Measurements from ENCODE around the gene SLTM. TPM values are rescaled to one million over a fixed set of nuclear protein-coding genes. Genes with fewer than 3 reads are reported as not detected.
"Not testable (repeated sequence)": the region's sequence is repeated elsewhere in the genome, so short reads cannot be mapped to it uniquely, and the experiment has no call there.

Gene SLTM
- polyA plus RNA-seq, 3 donors: 26.5 to 105 (median 34.3) TPM

DNA sequence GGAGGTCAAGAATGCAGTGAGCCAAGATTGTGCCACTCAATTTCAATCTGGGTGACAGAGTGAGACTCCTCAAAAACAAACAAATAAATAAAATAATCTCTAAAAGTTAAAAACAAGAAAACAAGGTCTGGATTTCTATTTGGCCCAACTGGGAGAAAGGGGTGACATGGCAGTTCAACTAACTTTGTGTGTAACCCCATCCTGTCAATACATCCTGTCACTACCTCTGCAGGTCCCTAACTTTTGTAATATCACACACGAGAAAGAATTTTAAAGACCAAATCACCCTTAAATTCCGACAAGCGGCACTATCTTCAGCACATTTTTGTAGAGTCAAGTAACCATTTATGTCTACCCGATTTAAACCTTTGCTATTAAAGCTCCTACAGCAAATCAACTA is 10.2 kb downstream of the SLTM start:
- no peaks in the 10 kb centered on the region for H3K9me3 Mint-ChIP-seq
- H3K36me3 ChIP-seq (replicated peaks in 1 of 2; ENCODE audit: control insufficient read depth in 1 of 2, insufficient read depth in 2 of 2, low read length in 2 of 2): peaks cover 36 to 66% of the 10 kb centered on the region in 2 donors
- H3K4me1 Mint-ChIP-seq: peaks cover 25% of the 10 kb centered on the region
- H3K27ac ChIP-seq (ENCODE audit: low read depth in 1 of 2, low read length in 2 of 2): peak overlapping the region in 1 of 2 donors; percentile 43
- H3K36me3 Mint-ChIP-seq: peaks cover 29 to 56% of the 10 kb centered on the region in 2 donors
- H3K4me3 Mint-ChIP-seq: no peak overlapping the region
- no peaks in the 10 kb centered on the region for H3K27me3 Mint-ChIP-seq (ENCODE audit: low read depth in 3 of 3)
- H3K4me1 ChIP-seq (ENCODE audit: control insufficient read depth in 1 of 2, insufficient read depth in 2 of 2, low read length in 2 of 2): peaks cover 17% of the 10 kb centered on the region in 2 donors
- no peak for DNase-seq
- intact Hi-C loops (cut with micrococcal nuclease): no loop called here
- H3K27ac Mint-ChIP-seq: peak overlapping the region in 4 of 7 donors; percentile 7 to 76 (median 22)
- 85% methylated on average over 4 of the region's 4 CpGs for WGBS (ENCODE audit: insufficient coverage)
- TF ChIP-seq, protein P1, sequence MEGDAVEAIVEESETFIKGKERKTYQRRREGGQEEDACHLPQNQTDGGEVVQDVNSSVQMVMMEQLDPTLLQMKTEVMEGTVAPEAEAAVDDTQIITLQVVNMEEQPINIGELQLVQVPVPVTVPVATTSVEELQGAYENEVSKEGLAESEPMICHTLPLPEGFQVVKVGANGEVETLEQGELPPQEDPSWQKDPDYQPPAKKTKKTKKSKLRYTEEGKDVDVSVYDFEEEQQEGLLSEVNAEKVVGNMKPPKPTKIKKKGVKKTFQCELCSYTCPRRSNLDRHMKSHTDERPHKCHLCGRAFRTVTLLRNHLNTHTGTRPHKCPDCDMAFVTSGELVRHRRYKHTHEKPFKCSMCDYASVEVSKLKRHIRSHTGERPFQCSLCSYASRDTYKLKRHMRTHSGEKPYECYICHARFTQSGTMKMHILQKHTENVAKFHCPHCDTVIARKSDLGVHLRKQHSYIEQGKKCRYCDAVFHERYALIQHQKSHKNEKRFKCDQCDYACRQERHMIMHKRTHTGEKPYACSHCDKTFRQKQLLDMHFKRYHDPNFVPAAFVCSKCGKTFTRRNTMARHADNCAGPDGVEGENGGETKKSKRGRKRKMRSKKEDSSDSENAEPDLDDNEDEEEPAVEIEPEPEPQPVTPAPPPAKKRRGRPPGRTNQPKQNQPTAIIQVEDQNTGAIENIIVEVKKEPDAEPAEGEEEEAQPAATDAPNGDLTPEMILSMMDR (IDR thresholded peaks at IDR 0.05): no peak
- H3K4me3 ChIP-seq (replicated peaks in 1 of 3; ENCODE audit: low read depth in 2 of 3, low read length in 3 of 3): no peak overlapping the region
- no peak overlapping the region for H3K9ac ChIP-seq (ENCODE audit: insufficient read depth, low read length, poor library complexity, severe bottlenecking)
- peaks cover 98% of the 10 kb centered on the region for H3K79me2 ChIP-seq (ENCODE audit: insufficient read depth, low read length)
- H3K27me3 ChIP-seq (ENCODE audit: control insufficient read depth in 2 of 2, insufficient read depth in 2 of 2, low read length in 2 of 2): no peaks in the 10 kb centered on the region
- H4K20me1 ChIP-seq (ENCODE audit: insufficient read depth, low read length): peaks cover 96% of the 10 kb centered on the region
- no peaks in the 10 kb centered on the region for H3K9me3 ChIP-seq (replicated peaks in 1 of 2; ENCODE audit: control insufficient read depth in 1 of 2, insufficient read depth in 1 of 2, low read length in 2 of 2)
- H3K4me2 ChIP-seq (replicated peaks; ENCODE audit: extremely low read depth, low read length, poor library complexity, severe bottlenecking): no peak overlapping the region
- H2AFZ ChIP-seq (ENCODE audit: insufficient read depth, low read depth, low read length, poor library complexity, severe bottlenecking): no peak overlapping the region

DNA sequence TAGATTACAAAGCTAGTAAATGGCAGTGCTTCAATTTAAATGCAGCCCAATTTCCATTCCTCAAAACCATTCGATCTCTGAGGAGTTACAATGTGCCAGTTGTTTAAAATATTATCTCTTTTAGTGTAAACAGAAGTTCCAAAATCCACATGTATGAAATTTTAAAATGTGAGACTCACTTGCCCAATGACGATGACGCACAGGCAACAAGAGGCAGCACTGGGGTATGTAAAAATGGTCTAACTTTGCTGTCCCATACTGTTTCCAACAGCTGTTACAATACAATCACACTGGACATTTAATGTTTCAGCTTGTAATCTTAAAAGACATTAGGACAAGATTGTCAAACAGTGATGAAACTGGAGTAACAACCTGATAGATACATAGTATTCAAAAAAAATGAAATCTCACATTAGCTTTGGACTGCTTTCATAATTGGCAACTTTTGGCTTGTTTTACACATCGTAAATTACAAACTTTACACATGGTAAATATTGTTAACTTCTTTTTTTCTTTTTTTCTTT is 12.2 kb downstream of the SLTM start:
- Mint-ChIP-seq H3K27me3 (ENCODE audit: low read depth in 3 of 3) (no peaks in the 10 kb centered on the region), H3K36me3 (peaks cover 24 to 48% of the 10 kb centered on the region in 2 donors), H3K9me3 (no peaks in the 10 kb centered on the region), H3K4me1 (peaks cover 33% of the 10 kb centered on the region), H3K27ac (no peak overlapping the region), H3K4me3 (no peak overlapping the region)
- peaks cover 98% of the 10 kb centered on the region for H3K79me2 ChIP-seq (ENCODE audit: insufficient read depth, low read length)
- TF ChIP-seq, protein P1 (IDR thresholded peaks at IDR 0.05): no peak
- H2AFZ ChIP-seq (ENCODE audit: insufficient read depth, low read depth, low read length, poor library complexity, severe bottlenecking): no peak overlapping the region
- no peak overlapping the region for H3K4me2 ChIP-seq (replicated peaks; ENCODE audit: extremely low read depth, low read length, poor library complexity, severe bottlenecking)
- peaks cover 24 to 56% of the 10 kb centered on the region in 2 donors for H3K36me3 ChIP-seq (replicated peaks in 1 of 2; ENCODE audit: control insufficient read depth in 1 of 2, insufficient read depth in 2 of 2, low read length in 2 of 2)
- H4K20me1 ChIP-seq (ENCODE audit: insufficient read depth, low read length): peaks cover 97% of the 10 kb centered on the region
- H3K4me3 ChIP-seq (replicated peaks in 1 of 3; ENCODE audit: low read depth in 2 of 3, low read length in 3 of 3): no peak overlapping the region
- intact Hi-C loops (cut with micrococcal nuclease): no loop called here
- peaks cover 17 to 18% of the 10 kb centered on the region in 2 donors for H3K4me1 ChIP-seq (ENCODE audit: control insufficient read depth in 1 of 2, insufficient read depth in 2 of 2, low read length in 2 of 2)
- no peak overlapping the region for H3K9ac ChIP-seq (ENCODE audit: insufficient read depth, low read length, poor library complexity, severe bottlenecking)
- H3K27me3 ChIP-seq (ENCODE audit: control insufficient read depth in 2 of 2, insufficient read depth in 2 of 2, low read length in 2 of 2): no peaks in the 10 kb centered on the region
- H3K27ac ChIP-seq (ENCODE audit: low read depth in 1 of 2, low read length in 2 of 2): peak overlapping the region in 1 of 2 donors; percentile 44
- no peaks in the 10 kb centered on the region for H3K9me3 ChIP-seq (replicated peaks in 1 of 2; ENCODE audit: control insufficient read depth in 1 of 2, insufficient read depth in 1 of 2, low read length in 2 of 2)
- DNase-seq: no peak
- no CpG with 5 or more reads among the region's 4 CpGs for WGBS (ENCODE audit: insufficient coverage)

DNA sequence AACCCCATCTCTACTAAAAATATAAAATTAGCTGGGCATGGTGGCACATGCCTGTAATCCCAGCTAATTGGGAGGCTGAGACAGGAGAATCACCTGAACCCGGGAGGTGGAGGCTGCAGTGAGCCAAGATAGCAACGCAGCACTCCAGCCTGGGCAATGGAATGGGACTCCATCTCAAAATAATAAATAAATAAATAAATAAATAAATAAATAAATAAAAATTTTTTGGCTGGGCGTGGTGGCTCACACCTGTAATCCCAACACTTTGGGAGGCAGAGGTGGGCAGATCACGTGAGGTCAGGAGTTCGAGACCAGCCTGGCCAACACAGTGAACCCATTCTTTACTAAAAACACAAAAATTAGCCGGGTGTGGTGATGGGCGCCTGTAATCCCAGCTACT is 13.0 kb downstream of the SLTM start:
- intact Hi-C loops (cut with micrococcal nuclease); H3K27ac Mint-ChIP-seq: not testable (repeated sequence)
- peaks cover 32% of the 10 kb centered on the region for H3K4me1 Mint-ChIP-seq

More for the DNA sequence above, 13.0 kb downstream of the SLTM start:
- H3K9ac ChIP-seq (ENCODE audit: insufficient read depth, low read length, poor library complexity, severe bottlenecking); H3K9me3 ChIP-seq (replicated peaks in 1 of 2; ENCODE audit: control insufficient read depth in 1 of 2, insufficient read depth in 1 of 2, low read length in 2 of 2); DNase-seq; H3K27me3 ChIP-seq (ENCODE audit: control insufficient read depth in 2 of 2, insufficient read depth in 2 of 2, low read length in 2 of 2); H3K27ac ChIP-seq (ENCODE audit: low read depth in 1 of 2, low read length in 2 of 2); H3K27me3 Mint-ChIP-seq (ENCODE audit: low read depth in 3 of 3); H2AFZ ChIP-seq (ENCODE audit: insufficient read depth, low read depth, low read length, poor library complexity, severe bottlenecking); H3K4me3 ChIP-seq (replicated peaks in 1 of 3; ENCODE audit: low read depth in 2 of 3, low read length in 3 of 3); H3K9me3 Mint-ChIP-seq; H3K4me2 ChIP-seq (replicated peaks; ENCODE audit: extremely low read depth, low read length, poor library complexity, severe bottlenecking); H3K4me3 Mint-ChIP-seq: not testable (repeated sequence)
- H3K79me2 ChIP-seq (ENCODE audit: insufficient read depth, low read length): peaks cover 98% of the 10 kb centered on the region
- H3K36me3 Mint-ChIP-seq: peaks cover 23 to 49% of the 10 kb centered on the region in 2 donors
- peaks cover 97% of the 10 kb centered on the region for H4K20me1 ChIP-seq (ENCODE audit: insufficient read depth, low read length)
- H3K4me1 ChIP-seq (ENCODE audit: control insufficient read depth in 1 of 2, insufficient read depth in 2 of 2, low read length in 2 of 2): peaks cover 17 to 18% of the 10 kb centered on the region in 2 donors
- peaks cover 22 to 56% of the 10 kb centered on the region in 2 donors for H3K36me3 ChIP-seq (replicated peaks in 1 of 2; ENCODE audit: control insufficient read depth in 1 of 2, insufficient read depth in 2 of 2, low read length in 2 of 2)
- 92% methylated on average over 2 of the region's 7 CpGs for WGBS (ENCODE audit: insufficient coverage)

Measured in CD14-positive monocyte (primary cell).